HFFc6 (cell line): Measurements from ENCODE around the gene MGAT5. TPM values are rescaled to one million over a fixed set of nuclear protein-coding genes. Genes with fewer than 3 reads are reported as not detected.

Experiments used
- DNase-seq: peaks from one replicate; pipeline ENCODE4 v3.0.0-alpha.2; 2018
- H3K27ac Mint-ChIP-seq: 2 replicates; pipeline ENCODE4 v1.8.0; 2020; ENCODE audit warnings: mild to moderate bottlenecking, mixed read lengths
- H3K27me3 Mint-ChIP-seq: 2 replicates; pipeline ENCODE4 v1.8.0; 2021; ENCODE audit warnings: mild to moderate bottlenecking, moderate library complexity, mixed read lengths; ENCODE audit not compliant: insufficient read depth
- H3K36me3 Mint-ChIP-seq: 2 replicates; pipeline ENCODE4 v1.8.0; 2021; ENCODE audit warnings: low read depth, mixed read lengths
- H3K4me1 Mint-ChIP-seq: 2 replicates; pipeline ENCODE4 v1.8.0; 2020; ENCODE audit warnings: low read depth, mixed read lengths
- H3K4me3 Mint-ChIP-seq: 2 replicates; pipeline ENCODE4 v1.8.0; 2020; ENCODE audit warnings: mild to moderate bottlenecking, moderate library complexity, mixed read lengths
- H3K9me3 Mint-ChIP-seq: 2 replicates; pipeline ENCODE4 v1.8.0; 2020; ENCODE audit warnings: mild to moderate bottlenecking, mixed read lengths
- total RNA-seq, 6 experiments: library from RNA; stranded (reverse); fragmentation: NEBNext Ultra II Directional; extraction: Animal tissue kit (Norgen Biotek cat#: 25700); gene quantifications; 2 replicates in 1 of 6; 3 replicates in 5 of 6; pipeline ENCODE4 v1.2.3, GENCODE V29; 2021
- TF ChIP-seq, protein P1 (sequence below): fragments of 200-600 bp; sonication (generic); IDR thresholded peaks from 2 replicates; pipeline ENCODE4 v1.5.0; 2021; ENCODE audit warnings: antibody characterized with exemption, mild to moderate bottlenecking

MGAT5 gene
- total RNA-seq, 6 experiments from 2014 or later = 104 to 129 (median 113) TPM

DNA sequence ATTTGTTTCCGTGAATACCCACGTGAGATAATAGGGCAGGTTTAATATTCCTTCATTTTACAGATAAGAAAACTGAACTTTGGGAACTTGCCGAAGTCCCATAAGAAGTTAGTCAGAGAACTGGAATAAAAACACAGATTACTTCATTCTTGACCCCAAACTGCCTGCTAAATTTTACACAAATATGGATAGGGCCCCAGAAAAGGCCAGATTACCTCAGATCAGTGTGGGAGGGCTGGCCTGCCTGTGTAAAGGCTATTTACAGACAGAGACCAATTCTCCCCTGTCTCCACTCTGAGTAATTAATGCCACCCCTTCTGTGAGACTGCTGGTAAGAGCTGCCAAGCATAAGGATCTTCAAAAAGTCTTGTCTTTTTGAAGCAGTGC, 139.2 kb downstream of the MGAT5 start:
- H3K9me3 Mint-ChIP-seq = no peaks in the 10 kb centered on the region
- TF ChIP-seq, protein P1, sequence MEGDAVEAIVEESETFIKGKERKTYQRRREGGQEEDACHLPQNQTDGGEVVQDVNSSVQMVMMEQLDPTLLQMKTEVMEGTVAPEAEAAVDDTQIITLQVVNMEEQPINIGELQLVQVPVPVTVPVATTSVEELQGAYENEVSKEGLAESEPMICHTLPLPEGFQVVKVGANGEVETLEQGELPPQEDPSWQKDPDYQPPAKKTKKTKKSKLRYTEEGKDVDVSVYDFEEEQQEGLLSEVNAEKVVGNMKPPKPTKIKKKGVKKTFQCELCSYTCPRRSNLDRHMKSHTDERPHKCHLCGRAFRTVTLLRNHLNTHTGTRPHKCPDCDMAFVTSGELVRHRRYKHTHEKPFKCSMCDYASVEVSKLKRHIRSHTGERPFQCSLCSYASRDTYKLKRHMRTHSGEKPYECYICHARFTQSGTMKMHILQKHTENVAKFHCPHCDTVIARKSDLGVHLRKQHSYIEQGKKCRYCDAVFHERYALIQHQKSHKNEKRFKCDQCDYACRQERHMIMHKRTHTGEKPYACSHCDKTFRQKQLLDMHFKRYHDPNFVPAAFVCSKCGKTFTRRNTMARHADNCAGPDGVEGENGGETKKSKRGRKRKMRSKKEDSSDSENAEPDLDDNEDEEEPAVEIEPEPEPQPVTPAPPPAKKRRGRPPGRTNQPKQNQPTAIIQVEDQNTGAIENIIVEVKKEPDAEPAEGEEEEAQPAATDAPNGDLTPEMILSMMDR = no peak
- H3K36me3 Mint-ChIP-seq = peaks cover 18% of the 10 kb centered on the region
- peak overlapping the region; percentile 45; the same call in 1 of the 2 replicates for H3K27ac Mint-ChIP-seq
- peaks cover 62% of the 10 kb centered on the region for H3K4me1 Mint-ChIP-seq
- peaks cover 1% of the 10 kb centered on the region; the same call in 1 of the 2 replicates for H3K27me3 Mint-ChIP-seq
- no peak overlapping the region for H3K4me3 Mint-ChIP-seq
- no peak for DNase-seq

DNA sequence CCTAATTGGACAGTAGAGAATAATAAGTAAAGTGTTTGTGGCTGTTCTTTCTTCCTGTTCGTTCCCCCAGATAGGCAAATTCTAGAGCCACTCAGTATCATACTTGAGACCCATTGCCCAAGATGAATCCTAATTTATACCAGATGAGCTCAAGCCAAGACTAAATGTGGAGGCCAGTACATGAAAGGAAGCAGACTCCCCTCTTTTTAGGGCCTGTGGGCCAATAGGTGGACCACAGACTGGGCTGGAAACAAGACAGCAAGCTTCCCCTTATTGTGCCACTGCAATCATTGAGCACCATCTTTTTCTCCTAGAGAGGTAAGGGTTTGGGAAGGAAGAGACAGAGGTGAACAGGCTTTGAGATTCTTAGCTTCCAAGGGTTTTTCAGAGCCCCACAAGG, 141.9 kb downstream of the MGAT5 start:
- DNase-seq = no peak
- peaks cover 87% of the 10 kb centered on the region for H3K4me1 Mint-ChIP-seq
- TF ChIP-seq, protein P1 = no peak
- H3K27me3 Mint-ChIP-seq = peaks cover 1% of the 10 kb centered on the region; the same call in 1 of the 2 replicates
- H3K9me3 Mint-ChIP-seq = no peaks in the 10 kb centered on the region
- peak overlapping the region; percentile 39 for H3K27ac Mint-ChIP-seq
- no peak overlapping the region for H3K4me3 Mint-ChIP-seq
- H3K36me3 Mint-ChIP-seq = peaks cover 25% of the 10 kb centered on the region

DNA sequence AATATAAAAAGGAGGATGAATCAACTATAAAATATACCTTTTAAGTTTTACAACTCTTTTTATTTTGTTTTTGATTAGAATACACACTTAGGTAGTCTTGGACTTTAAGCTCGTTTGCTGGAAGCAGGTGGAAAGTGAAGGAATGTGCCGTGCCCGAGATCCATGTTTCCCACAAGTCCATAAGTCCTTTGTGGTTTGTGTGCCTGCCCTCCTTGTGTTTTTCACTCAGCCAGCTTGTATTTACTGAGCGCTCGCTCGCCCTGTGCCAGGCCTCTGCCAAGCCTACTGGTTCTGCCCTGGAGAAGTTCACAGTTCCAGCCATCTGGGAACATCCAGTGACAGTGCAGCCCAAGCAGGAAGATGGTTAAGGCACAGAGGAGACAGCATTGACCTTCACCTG, 142.6 kb downstream of the MGAT5 start:
- no peak for DNase-seq
- Mint-ChIP-seq H3K4me3 (no peak overlapping the region), H3K9me3 (no peaks in the 10 kb centered on the region), H3K4me1 (peaks cover 87% of the 10 kb centered on the region), H3K27me3 (peaks cover 1% of the 10 kb centered on the region), H3K27ac (peak overlapping the region; percentile 97), H3K36me3 (peaks cover 19% of the 10 kb centered on the region)
- TF ChIP-seq, protein P1 = no peak

DNA sequence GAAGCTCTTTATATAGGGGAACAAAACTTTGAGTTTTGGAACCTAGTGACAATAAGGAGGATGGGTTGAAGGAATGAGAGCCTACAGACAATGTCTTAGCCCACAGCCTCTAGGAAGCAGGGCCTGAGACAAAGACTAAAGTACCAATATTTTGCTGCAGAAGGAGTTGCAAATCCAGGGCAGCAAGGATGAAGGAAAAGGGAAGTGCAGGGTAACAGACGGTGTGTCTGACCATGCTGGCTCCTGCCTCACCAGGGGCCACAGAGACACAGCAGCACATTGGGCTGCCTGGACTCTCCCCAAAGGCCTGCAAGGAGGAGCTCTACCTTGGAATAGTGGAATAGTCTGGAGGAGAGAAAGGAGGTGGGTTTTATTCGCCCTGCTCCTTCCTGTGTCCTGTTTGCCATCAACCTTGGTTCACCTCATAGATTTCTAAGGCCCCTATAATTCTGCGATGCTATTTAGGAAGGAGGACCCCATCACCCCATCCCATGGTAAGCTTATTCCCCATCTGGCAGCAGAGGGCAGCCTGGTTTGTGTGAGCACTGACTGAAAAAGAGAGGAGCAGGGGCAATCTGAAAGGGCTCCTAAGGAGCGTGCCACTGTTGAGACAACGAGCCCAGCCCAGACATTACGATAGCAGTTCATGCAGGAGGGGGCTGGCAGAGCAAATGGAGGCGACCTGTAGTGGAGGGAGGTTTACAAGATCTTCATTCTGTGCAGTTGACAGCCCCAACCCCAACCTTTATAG, 143.4 kb downstream of the MGAT5 start:
- peak overlapping the region; percentile 97 for H3K27ac Mint-ChIP-seq
- no peak for DNase-seq
- no peaks in the 10 kb centered on the region for H3K9me3 Mint-ChIP-seq
- peaks cover 19% of the 10 kb centered on the region for H3K36me3 Mint-ChIP-seq
- no peak overlapping the region; the same call in 1 of the 2 replicates for H3K4me3 Mint-ChIP-seq
- peaks cover 87% of the 10 kb centered on the region for H3K4me1 Mint-ChIP-seq
- peaks cover 1% of the 10 kb centered on the region for H3K27me3 Mint-ChIP-seq
- TF ChIP-seq, protein P1 = peak; percentile 24; the same call in 1 of the 2 replicates

DNA sequence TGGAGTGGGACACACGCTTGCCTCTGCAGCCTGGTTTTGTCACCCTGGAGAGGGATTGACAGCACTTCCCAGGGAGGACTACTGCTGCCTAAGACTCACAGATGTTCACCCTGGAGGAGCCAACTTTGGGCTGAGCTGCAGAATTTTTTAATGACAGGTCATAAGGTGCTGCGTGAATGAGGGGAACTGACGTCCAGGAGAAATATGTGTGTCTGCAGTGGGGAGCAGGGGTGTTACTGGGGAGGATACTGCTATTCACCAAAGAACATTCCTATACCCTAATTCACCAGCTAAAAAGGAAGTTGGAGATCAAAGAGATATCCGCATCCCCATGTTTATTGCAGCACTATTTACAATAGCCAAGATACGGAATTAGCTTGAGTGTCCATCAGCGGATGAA, 144.4 kb downstream of the MGAT5 start:
- Mint-ChIP-seq H3K4me3 (peak overlapping the region; percentile 66), H3K27me3 (peaks cover 1% of the 10 kb centered on the region), H3K36me3 (peaks cover 24% of the 10 kb centered on the region), H3K27ac (peak overlapping the region; percentile 97), H3K4me1 (peaks cover 87% of the 10 kb centered on the region), H3K9me3 (no peaks in the 10 kb centered on the region)
- TF ChIP-seq, protein P1 = no peak
- peak; percentile 98 for DNase-seq
